Esophagus muscularis mucosa (tissue), 4 donors: ENCODE results near the gene KDM7A. TPM values are rescaled to one million over a fixed set of nuclear protein-coding genes. Genes with fewer than 3 reads are reported as not detected.

Experiments used
- DNase-seq: peaks from one replicate; pipeline ENCODE4 v3.0.0-alpha.2; 2017; ENCODE audit errors: extremely low spot score
- H3K27ac ChIP-seq, 4 donors: fragments of 200-600 bp; sonication (generic); replicated peaks in 1 of 4; 1 replicate in 3 of 4; 2 replicates in 1 of 4; pipeline ENCODE4 v1.5.1; 2016 to 2019; ENCODE audit warnings: mild to moderate bottlenecking in 1 of 4
- H3K27me3 ChIP-seq, 4 donors: fragments of 200-600 bp; sonication (generic); one replicate each; pipeline versions ENCODE4 v1.5.1 to v1.6.0; 2016 to 2019
- H3K36me3 ChIP-seq, 4 donors: fragments of 200-600 bp; sonication (generic); one replicate each; pipeline ENCODE4 v1.5.1; 2016 to 2019
- H3K4me1 ChIP-seq, 4 donors: fragments of 200-600 bp; sonication (generic); one replicate each; pipeline ENCODE4 v1.5.1; 2016 to 2019
- H3K4me3 ChIP-seq, 4 donors: fragments of 200-600 bp; sonication (generic); 1 replicate in 2 of 4; 2 replicates in 2 of 4; pipeline ENCODE4 v1.5.1; 2016 to 2019; ENCODE audit warnings: mild to moderate bottlenecking in 4 of 4, moderate library complexity in 1 of 4
- H3K9me3 ChIP-seq, 4 donors: fragments of 200-600 bp; sonication (generic); 1 replicate in 3 of 4; 2 replicates in 1 of 4; pipeline ENCODE4 v1.5.1; 2016 to 2019
- EP300 ChIP-seq: sonication (generic); formaldehyde crosslinking; IDR thresholded peaks from one replicate; pipeline ENCODE4 v1.6.1; 2017; ENCODE audit warnings: antibody characterized with exemption
- POLR2A ChIP-seq: fragments of 450-650 bp; IDR thresholded peaks from one replicate; pipeline ENCODE4 v1.6.1; 2017; ENCODE audit warnings: antibody characterized with exemption, moderate library complexity, mild to moderate bottlenecking, low read depth
- POLR2AphosphoS5 ChIP-seq, 2 donors: sonication (generic); formaldehyde crosslinking; IDR thresholded peaks; one replicate each; pipeline ENCODE4 v1.6.1; 2017; ENCODE audit warnings: antibody characterized with exemption in 2 of 2
- WGBS: methylation state at CpG from one replicate; pipeline ENCODE4 v1.1.5; 2018; 5-methylcytosine and 5-hydroxymethylcytosine counted together
- intact Hi-C: fragments of 100-400 bp; cut with DNase I; formaldehyde crosslinking; loops from one replicate; pipeline ENCODE4 v1.15.1; 2023
- total RNA-seq, 4 donors: library from RNA; depleted of rRNA; stranded (reverse); fragments of >200 nt; gene quantifications; one replicate each; pipeline versions ENCODE4 v1.1.0 to v1.2.1, GENCODE V29; 2016
- TF ChIP-seq, protein P1 (sequence below), 3 experiments: fragments of 200-600 bp in 2 of 3; fragments of 450-650 bp in 1 of 3; sonication (generic) in 2 of 3; IDR thresholded peaks; one replicate each; pipeline ENCODE4 v1.5.1; 2017 to 2019; ENCODE audit warnings: antibody characterized with exemption in 3 of 3, mild to moderate bottlenecking in 2 of 3, moderate library complexity in 1 of 3

KDM7A gene
- total RNA-seq, 4 donors from 2014 or later: 13.5 to 23.7 (median 19.5) TPM

DNA sequence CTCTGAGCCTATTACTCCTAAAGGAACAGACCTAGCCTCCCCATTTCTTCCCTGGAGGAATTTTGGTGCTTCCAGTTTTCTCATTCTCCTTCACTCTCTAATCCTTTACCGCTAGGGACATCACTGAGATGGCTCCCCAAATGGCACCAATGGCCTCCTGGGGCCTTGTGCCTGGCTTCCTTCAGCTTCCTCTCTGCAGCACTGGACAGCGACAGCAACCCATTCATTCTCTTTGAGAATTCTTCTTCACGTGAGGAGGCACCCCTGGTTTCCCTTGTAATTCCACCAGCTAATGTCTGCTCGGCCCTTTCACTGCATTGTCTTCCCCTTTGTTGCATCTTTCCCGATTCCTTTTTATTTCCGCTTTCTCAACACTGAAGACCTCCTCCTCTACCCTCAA is 24.6 kb upstream of the KDM7A start:
- TF ChIP-seq POLR2AphosphoS5 (IDR thresholded peaks at IDR 0.05) (no peak), POLR2A (no peak), EP300 (no peak)
- TF ChIP-seq, protein P1, sequence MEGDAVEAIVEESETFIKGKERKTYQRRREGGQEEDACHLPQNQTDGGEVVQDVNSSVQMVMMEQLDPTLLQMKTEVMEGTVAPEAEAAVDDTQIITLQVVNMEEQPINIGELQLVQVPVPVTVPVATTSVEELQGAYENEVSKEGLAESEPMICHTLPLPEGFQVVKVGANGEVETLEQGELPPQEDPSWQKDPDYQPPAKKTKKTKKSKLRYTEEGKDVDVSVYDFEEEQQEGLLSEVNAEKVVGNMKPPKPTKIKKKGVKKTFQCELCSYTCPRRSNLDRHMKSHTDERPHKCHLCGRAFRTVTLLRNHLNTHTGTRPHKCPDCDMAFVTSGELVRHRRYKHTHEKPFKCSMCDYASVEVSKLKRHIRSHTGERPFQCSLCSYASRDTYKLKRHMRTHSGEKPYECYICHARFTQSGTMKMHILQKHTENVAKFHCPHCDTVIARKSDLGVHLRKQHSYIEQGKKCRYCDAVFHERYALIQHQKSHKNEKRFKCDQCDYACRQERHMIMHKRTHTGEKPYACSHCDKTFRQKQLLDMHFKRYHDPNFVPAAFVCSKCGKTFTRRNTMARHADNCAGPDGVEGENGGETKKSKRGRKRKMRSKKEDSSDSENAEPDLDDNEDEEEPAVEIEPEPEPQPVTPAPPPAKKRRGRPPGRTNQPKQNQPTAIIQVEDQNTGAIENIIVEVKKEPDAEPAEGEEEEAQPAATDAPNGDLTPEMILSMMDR (IDR thresholded peaks at IDR 0.05): no peak
- intact Hi-C loops: no loop called here
- WGBS: 87% methylated on average over 6 of the region's 6 CpGs
- H3K4me1 ChIP-seq: peaks cover 0 to 3% (median 0%) of the 10 kb centered on the region in 4 donors
- DNase-seq: no peak
- H3K27me3 ChIP-seq: no peaks in the 10 kb centered on the region
- H3K9me3 ChIP-seq: no peaks in the 10 kb centered on the region
- H3K36me3 ChIP-seq: no peaks in the 10 kb centered on the region
- H3K4me3 ChIP-seq: no peak overlapping the region
- H3K27ac ChIP-seq: no peak overlapping the region

DNA sequence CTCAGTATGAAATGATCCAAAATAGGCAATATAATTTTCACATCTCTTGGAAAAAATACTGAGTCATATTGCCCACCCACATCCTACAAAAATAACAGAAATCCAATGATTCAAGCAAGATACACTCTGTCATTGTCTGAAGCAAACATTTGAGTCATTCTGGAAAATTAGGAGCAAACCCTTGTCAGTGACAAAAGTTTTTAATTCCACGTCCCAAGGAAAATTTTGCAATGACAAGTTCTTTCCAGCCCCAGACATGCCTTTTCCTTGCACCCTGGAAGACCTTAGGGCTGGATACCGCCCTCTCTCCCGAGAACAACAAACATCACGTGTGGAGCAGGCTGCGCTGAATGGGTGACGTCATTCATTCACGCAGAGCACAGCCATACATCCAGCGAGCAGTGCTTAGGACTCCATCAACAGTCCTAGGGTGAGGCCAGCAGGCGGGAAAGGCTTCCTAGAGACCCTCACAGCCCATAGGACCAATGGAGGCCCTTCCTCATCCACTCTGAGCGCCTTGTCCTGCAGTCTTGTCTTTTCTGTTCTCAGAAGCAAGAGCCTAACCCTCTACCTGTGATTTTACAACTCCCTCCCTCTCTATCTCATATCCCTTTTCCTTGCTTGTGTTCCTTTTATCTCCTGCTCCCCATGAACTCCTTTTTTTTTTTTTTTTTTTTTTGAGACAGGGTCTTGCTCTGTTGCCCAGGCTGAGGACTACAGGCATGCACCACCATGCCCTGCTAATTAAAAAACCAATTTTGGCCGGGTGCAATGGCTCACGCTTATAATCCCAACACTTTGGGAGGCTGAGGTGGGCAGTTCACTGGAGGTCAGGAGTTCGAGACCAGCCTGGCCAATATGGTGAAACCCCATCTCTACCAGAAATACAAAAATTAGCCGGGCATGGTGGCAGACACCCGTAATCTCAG is 23.5 kb upstream of the KDM7A start:
- intact Hi-C loops: no loop called here
- 76% methylated on average over 13 of the region's 15 CpGs for WGBS
- TF ChIP-seq POLR2A: no peak
- no peak for TF ChIP-seq EP300
- TF ChIP-seq, protein P1 (IDR thresholded peaks at IDR 0.05): no peak
- peak in 1 of 2 donors; percentile 59 for TF ChIP-seq POLR2AphosphoS5 (IDR thresholded peaks at IDR 0.05)
- H3K9me3 ChIP-seq: no peaks in the 10 kb centered on the region
- no peaks in the 10 kb centered on the region for H3K27me3 ChIP-seq
- H3K4me3 ChIP-seq: no peak overlapping the region
- DNase-seq: no peak
- H3K36me3 ChIP-seq: no peaks in the 10 kb centered on the region
- H3K4me1 ChIP-seq: peaks cover 0 to 3% (median 0%) of the 10 kb centered on the region in 4 donors
- peak overlapping the region in 1 of 4 donors; percentile 17 for H3K27ac ChIP-seq

- H3K4me1 ChIP-seq: peaks cover 0 to 3% (median 0%) of the 10 kb centered on the region in 4 donors
- 85% methylated on average over 2 of the region's 2 CpGs for WGBS
- H3K27ac ChIP-seq: no peak overlapping the region
- H3K36me3 ChIP-seq: no peaks in the 10 kb centered on the region
- H3K9me3 ChIP-seq: no peaks in the 10 kb centered on the region
- no peak for DNase-seq
- TF ChIP-seq EP300 (no peak), POLR2AphosphoS5 (IDR thresholded peaks at IDR 0.05) (no peak), POLR2A (no peak)
- TF ChIP-seq, protein P1 (IDR thresholded peaks at IDR 0.05): no peak
- no peak overlapping the region for H3K4me3 ChIP-seq
- intact Hi-C loops: no loop called here
- no peaks in the 10 kb centered on the region for H3K27me3 ChIP-seq
Observed at GRCh38 chr7:140197938-140198337, 21.2 kb upstream of the KDM7A start.

DNA sequence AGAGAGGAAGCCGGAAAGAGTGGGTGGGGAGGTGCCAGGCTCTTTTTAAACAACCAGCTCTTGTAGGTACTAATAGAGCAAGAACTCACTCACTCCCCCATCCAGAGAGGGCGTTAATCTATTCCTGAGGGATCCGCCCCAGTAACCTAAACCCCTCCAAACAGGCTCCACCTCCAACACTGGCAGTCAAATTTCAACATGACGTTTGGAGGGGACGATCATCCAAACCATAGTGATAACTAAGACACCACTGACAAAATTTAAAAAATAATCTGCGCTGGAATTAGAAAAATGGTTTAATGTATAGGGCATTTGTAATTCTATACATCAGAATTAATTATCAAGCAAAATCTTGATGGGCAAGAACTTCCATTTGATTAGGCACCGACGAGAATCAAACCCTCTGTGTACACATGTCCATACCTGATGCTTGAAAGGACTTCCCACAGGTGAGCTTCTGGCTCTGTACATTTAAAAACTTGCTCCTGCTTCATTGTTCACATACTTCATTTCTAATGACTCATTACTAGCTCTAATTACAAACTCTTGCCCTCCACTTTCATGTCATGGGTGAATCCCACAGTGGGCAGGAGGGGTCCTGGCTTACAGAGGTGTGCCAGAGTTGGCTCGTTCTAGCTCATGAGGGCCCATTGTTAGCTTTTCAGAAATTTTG is 20.6 kb upstream of the KDM7A start:
- TF ChIP-seq, protein P1 (IDR thresholded peaks at IDR 0.05): no peak
- TF ChIP-seq POLR2A (no peak), POLR2AphosphoS5 (IDR thresholded peaks at IDR 0.05) (no peak), EP300 (no peak)
- no peaks in the 10 kb centered on the region for H3K36me3 ChIP-seq
- no peak overlapping the region for H3K4me3 ChIP-seq
- no peak for DNase-seq
- intact Hi-C loops: no loop called here
- 90% methylated on average over 9 of the region's 9 CpGs for WGBS
- H3K4me1 ChIP-seq: peaks cover 0 to 3% (median 0%) of the 10 kb centered on the region in 4 donors
- no peaks in the 10 kb centered on the region for H3K27me3 ChIP-seq
- no peak overlapping the region for H3K27ac ChIP-seq
- H3K9me3 ChIP-seq: no peaks in the 10 kb centered on the region
